ENCODE results near the gene SECISBP2L. TPM values are rescaled to one million over a fixed set of nuclear protein-coding genes. Genes with fewer than 3 reads are reported as not detected.
A peak's percentile ranks its signal among the peaks of the same experiment; 100 is the strongest.

Gene SECISBP2L
- total and polyA plus RNA-seq, 9 of the 15 experiments (the other 6 are each of a cell fraction or from before 2014, with no cell fraction given), result 0.55 to 14.1 (median 10.4) TPM

- TF ChIP-seq ZC3H8 (IDR thresholded peaks at IDR 0.05), result no peak
- TF ChIP-seq AFF4 (CRISPR knock-in tag; IDR thresholded peaks at IDR 0.05), result no peak
- TF ChIP-seq ZNF79 (CRISPR knock-in tag; IDR thresholded peaks at IDR 0.05; ENCODE audit: low read depth), result no peak
- TF ChIP-seq HDAC2 (IDR thresholded peaks at IDR 0.05), result no peak
- no peak for TF ChIP-seq SNRNP70 (optimal IDR thresholded peaks at IDR 0.05; ENCODE audit: low read depth, low read length)
- no peak for TF ChIP-seq CREB5 (CRISPR knock-in tag; IDR thresholded peaks at IDR 0.05)
- no peak for TF ChIP-seq GTF2B (IDR thresholded peaks at IDR 0.05; ENCODE audit: extremely low read depth, insufficient read length)
- no peak for TF ChIP-seq FOXP1 (CRISPR knock-in tag; IDR thresholded peaks at IDR 0.05)
- no peak for TF ChIP-seq GATAD2B (IDR thresholded peaks at IDR 0.05; ENCODE audit: borderline replicate concordance)
- no peak for TF ChIP-seq ZNF444 (CRISPR knock-in tag; IDR thresholded peaks at IDR 0.05)
- TF ChIP-seq TCF3 (CRISPR knock-in tag; IDR thresholded peaks at IDR 0.05), result peak; percentile 45; the same call in 1 of the 2 replicates
- no peak for TF ChIP-seq HES1 (IDR thresholded peaks at IDR 0.05; ENCODE audit: low read depth)
- TF ChIP-seq ARNT (IDR thresholded peaks at IDR 0.05), result no peak
- TF ChIP-seq TRIM24 (IDR thresholded peaks at IDR 0.05), result 0 out of 4 replicates have a peak, but pooled peaks of 1 of the 2 experiments have one; percentile 28
- TF ChIP-seq HSF4 (CRISPR knock-in tag; IDR thresholded peaks at IDR 0.05; ENCODE audit: borderline replicate concordance), result no peak
- TF ChIP-seq TBL1XR1 (IDR thresholded peaks at IDR 0.05; ENCODE audit: low read length in 2 of 2), result no peak
- TF ChIP-seq ZNF764 (CRISPR knock-in tag; IDR thresholded peaks at IDR 0.05; ENCODE audit: low read depth), result no peak
- no peak for TF ChIP-seq BHLHE40 (IDR thresholded peaks at IDR 0.05; ENCODE audit: low read length)
- TF ChIP-seq PRDM10 (IDR thresholded peaks at IDR 0.05; ENCODE audit: partially characterized antibody), result no peak
These were observed 100.0 kb downstream of the SECISBP2L start (continued) for GRCh38 chr15:48946074-48946839.
